Endothelial cell of umbilical vein (primary cell): Measurements from ENCODE around the gene ABCA1. TPM values are rescaled to one million over a fixed set of nuclear protein-coding genes. Genes with fewer than 3 reads are reported as not detected.
A peak's percentile ranks its signal among the peaks of the same experiment; 100 is the strongest.

Source experiments
- BruUV-seq: library from RNA; stranded (reverse); fragments of 400-500 nt; replicated peaks from 2 replicates; lab custom pipeline; 2021; lab: Mats Ljungman, UMichigan
- CTCF ChIA-PET: fragments of 300-600, 350-600 bp; sonication (Branson Sonifier 250); formaldehyde crosslinking; loops from one replicate; lab custom pipeline; 2021; ENCODE audit warnings: antibody characterized with exemption, inconsistent platforms; lab: Charles Lee
- POLR2A ChIA-PET: fragments of 300-600, 350-600 bp; sonication (Branson Sonifier 250); formaldehyde crosslinking; loops from one replicate; lab custom pipeline; 2021; ENCODE audit warnings: antibody characterized with exemption, inconsistent platforms; lab: Charles Lee
- DNase-seq: peaks from one replicate; pipeline ENCODE4 v3.0.0-alpha.2; 2011; ENCODE audit warnings: low read depth, low spot score
- FAIRE-seq: peaks from 2 replicates; lab custom pipeline; 2011; peaks lifted over from hg19 to GRCh38; lab: Jason Lieb, UNC
- H2AFZ ChIP-seq: 2 replicates; pipeline ENCODE4 v1.6.0; 2012; ENCODE audit warnings: low read depth, low read length, control low read depth, inconsistent platforms
- H3K27ac ChIP-seq: 2 replicates; pipeline ENCODE4 v1.5.1; 2011; ENCODE audit warnings: low read depth, mild to moderate bottlenecking, control low read depth, low read length, moderate library complexity; ENCODE audit not compliant: insufficient read depth
- H3K27me3 ChIP-seq, 2 experiments: 2 replicates each; pipeline versions ENCODE4 v1.6.0 to v1.6.1; 2011; ENCODE audit warnings: low read length in 2 of 2, mixed read lengths in 1 of 2; ENCODE audit not compliant: control insufficient read depth in 2 of 2, insufficient read depth in 2 of 2
- H3K36me3 ChIP-seq, 2 experiments: 2 replicates in 1 of 2; 3 replicates in 1 of 2; pipeline ENCODE4 v1.5.1; 2011; ENCODE audit warnings: low read length in 2 of 2, mild to moderate bottlenecking in 1 of 2, moderate library complexity in 1 of 2; ENCODE audit not compliant: control insufficient read depth in 2 of 2, insufficient read depth in 2 of 2; ENCODE audit errors: extremely low read depth in 1 of 2
- H3K4me1 ChIP-seq: 3 replicates; pipeline ENCODE4 v1.5.1; 2011; ENCODE audit warnings: mild to moderate bottlenecking, low read length; ENCODE audit not compliant: control insufficient read depth, insufficient read depth; ENCODE audit errors: extremely low read depth
- H3K4me2 ChIP-seq: 2 replicates; pipeline ENCODE4 v1.6.1; 2011; ENCODE audit warnings: low read length, control low read depth, mixed read lengths; ENCODE audit not compliant: insufficient read depth
- H3K4me3 ChIP-seq, 3 experiments: fragments of 200-600 bp in 1 of 3; sonication (generic), shearing (Covaris generic) in 1 of 3; replicated peaks in 1 of 3; 2 replicates each; pipeline ENCODE4 v1.5.1; 2011 to 2016; ENCODE audit warnings: control low read depth in 3 of 3, low read length in 3 of 3, mild to moderate bottlenecking in 2 of 3, inconsistent platforms in 1 of 3, low read depth in 1 of 3, moderate library complexity in 1 of 3; ENCODE audit not compliant: insufficient read depth in 1 of 3
- H3K79me2 ChIP-seq: 2 replicates; pipeline ENCODE4 v1.6.0; 2012; ENCODE audit warnings: low read length, inconsistent platforms; ENCODE audit not compliant: control insufficient read depth, insufficient read depth
- H3K9ac ChIP-seq: replicated peaks from 2 replicates; pipeline ENCODE3; 2011; ENCODE audit warnings: low read length, control low read depth; ENCODE audit not compliant: insufficient read depth; ENCODE audit errors: extremely low read depth
- H3K9me1 ChIP-seq: replicated peaks from 3 replicates; pipeline ENCODE4 v1.6.0; 2011; ENCODE audit warnings: mild to moderate bottlenecking, low read length; ENCODE audit not compliant: control insufficient read depth, insufficient read depth; ENCODE audit errors: extremely low read depth
- H3K9me3 ChIP-seq: replicated peaks from 2 replicates; pipeline ENCODE4 v1.5.1; 2012; ENCODE audit warnings: low read length, inconsistent platforms; ENCODE audit not compliant: control insufficient read depth, insufficient read depth
- H4K20me1 ChIP-seq: replicated peaks from 2 replicates; pipeline ENCODE3; 2011; ENCODE audit warnings: mild to moderate bottlenecking, low read length; ENCODE audit not compliant: control insufficient read depth, insufficient read depth; ENCODE audit errors: extremely low read depth
- EZH2 ChIP-seq: IDR thresholded peaks from 2 replicates; pipeline ENCODE4 v1.6.1; 2012; ENCODE audit warnings: borderline replicate concordance, low read depth, mild to moderate bottlenecking, moderate library complexity, low read length, inconsistent platforms; ENCODE audit not compliant: severe bottlenecking
- FOS ChIP-seq: IDR thresholded peaks from 2 replicates; pipeline ENCODE4 v1.6.1; 2011; ENCODE audit warnings: mild to moderate bottlenecking, low read length, moderate library complexity, borderline replicate concordance; ENCODE audit not compliant: insufficient read depth
- GATA2 ChIP-seq: IDR thresholded peaks from 2 replicates; pipeline ENCODE4 v1.7.0; 2011; ENCODE audit warnings: low read depth, mild to moderate bottlenecking, moderate library complexity, mixed read lengths, low read length; ENCODE audit not compliant: insufficient read length, insufficient read depth
- JUN ChIP-seq: IDR thresholded peaks from 2 replicates; pipeline ENCODE4 v1.6.1; 2011; ENCODE audit warnings: borderline replicate concordance, low read depth; ENCODE audit not compliant: insufficient read length, insufficient read depth
- MYC ChIP-seq: IDR thresholded peaks from one replicate; pipeline ENCODE4 v1.6.1; 2011; ENCODE audit warnings: mild to moderate bottlenecking, low read depth, low read length
- POLR2A ChIP-seq: IDR thresholded peaks from 2 replicates; pipeline ENCODE4 v1.6.1; 2012; ENCODE audit warnings: low read depth, mild to moderate bottlenecking, control low read depth, low read length
- POLR2AphosphoS5 ChIP-seq: IDR thresholded peaks from 2 replicates; pipeline ENCODE4 v1.6.1; 2012; ENCODE audit warnings: low read depth, mild to moderate bottlenecking, control low read depth, low read length, moderate library complexity; ENCODE audit not compliant: insufficient read depth
- dilution Hi-C: fragments of 300-500 bp; cut with MboI; formaldehyde crosslinking; loops from one replicate; pipeline ENCODE4 v1.15.0; 2019; ENCODE audit warnings: low sequenced_read_pairs; ENCODE audit not compliant: extremely low pct_ligation_motif_present
- intact Hi-C: fragments of 100-400 bp; cut with micrococcal nuclease; formaldehyde crosslinking; loops from one replicate; pipeline ENCODE4 v1.10.0; 2022
- polyA plus RNA-seq, 4 experiments: library from polyadenylated mRNA; depleted of rRNA in 3 of 4; stranded (reverse) in 3 of 4; unstranded in 1 of 4; fragments of >200 nt; gene quantifications; 2 replicates each; pipeline versions ENCODE4 v1.2.1 to v1.2.3, GENCODE V29; 2011 to 2012; ENCODE audit warnings: missing spikeins in 1 of 4
- total RNA-seq: library from RNA; stranded (reverse); gene quantifications from 2 replicates; pipeline ENCODE4 v1.2.3, GENCODE V29; 2021
- TF ChIP-seq, protein P1 (sequence below): IDR thresholded peaks from 2 replicates; pipeline ENCODE4 v1.6.1; 2011; ENCODE audit not compliant: insufficient read depth, insufficient read length
- TF ChIP-seq, protein P2 (sequence below), 2 donors: IDR thresholded peaks; 1 replicate in 1 of 2; 2 replicates in 1 of 2; pipeline ENCODE4 v1.5.1; 2011; ENCODE audit warnings: low read length in 2 of 2, mild to moderate bottlenecking in 2 of 2, moderate library complexity in 2 of 2, control low read depth in 1 of 2, inconsistent platforms in 1 of 2, low read depth in 1 of 2; ENCODE audit not compliant: insufficient read depth in 1 of 2; ENCODE audit errors: extremely low read depth in 1 of 2

Gene ABCA1
- total and polyA plus RNA-seq, 2 donors (not counting 3 experiments of a cell fraction or from before 2014, with no cell fraction given) = 2.4 to 9.8 TPM

DNA sequence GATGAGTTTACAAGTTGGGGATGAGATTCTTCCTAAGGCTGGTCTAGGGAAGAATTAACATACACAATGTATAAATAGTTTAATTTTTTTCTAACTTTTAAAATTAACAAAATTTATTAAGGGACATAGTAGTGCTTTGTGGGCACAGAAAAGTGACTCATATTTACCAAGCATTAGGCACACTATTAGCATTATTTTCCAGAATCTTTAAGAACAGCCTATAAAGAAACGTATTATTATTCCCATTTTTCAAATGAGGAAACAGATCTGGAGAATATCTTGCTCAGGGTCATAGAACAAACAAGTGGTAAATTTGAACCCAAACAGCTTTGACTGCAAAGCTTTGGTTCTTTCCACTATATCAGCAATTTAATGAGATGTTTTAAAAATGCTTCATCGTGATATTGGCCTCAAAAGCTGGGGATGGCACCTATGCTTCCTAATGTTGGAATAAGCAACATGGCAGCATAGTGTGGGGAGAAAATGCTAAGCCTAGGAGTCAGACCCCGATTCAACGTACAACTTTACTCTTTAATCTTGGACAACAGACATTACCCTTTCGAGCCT is 55.9 kb downstream of the ABCA1 start:
- Histone ChIP-seq H4K20me1 (no peaks in the 10 kb centered on the region), H3K27ac (peak overlapping the region; percentile 95), H3K9ac (no peak overlapping the region), H3K4me3 (no peak overlapping the region), H3K4me1 (peaks cover 38% of the 10 kb centered on the region), H3K9me3 (no peaks in the 10 kb centered on the region), H3K9me1 (no peaks in the 10 kb centered on the region), H3K4me2 (no peak overlapping the region), H2AFZ (peak overlapping the region; percentile 42), H3K79me2 (no peaks in the 10 kb centered on the region), H3K27me3 (no peaks in the 10 kb centered on the region), H3K36me3 (no peaks in the 10 kb centered on the region)
- BruUV-seq = no TSS peak
- ChIA-PET POLR2A (no interaction called here), CTCF (interaction anchor here (0.8 to 4.2 kb wide), 3 partner anchors 8 to 54 kb away, joined by 3 to 24 read pairs (median 9); no protein-coding TSS in a partner anchor)
- no peak for FAIRE-seq
- dilution Hi-C loops (no loop called here), intact Hi-C loops (loop anchor here (2.0 to 5.0 kb wide), 2 partner anchors 43 to 425 kb away; no protein-coding TSS in a partner anchor)
- no peak for DNase-seq
- TF ChIP-seq POLR2A = no peak
- TF ChIP-seq, protein P1, sequence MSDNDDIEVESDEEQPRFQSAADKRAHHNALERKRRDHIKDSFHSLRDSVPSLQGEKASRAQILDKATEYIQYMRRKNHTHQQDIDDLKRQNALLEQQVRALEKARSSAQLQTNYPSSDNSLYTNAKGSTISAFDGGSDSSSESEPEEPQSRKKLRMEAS = no peak
- TF ChIP-seq MYC = no peak
- TF ChIP-seq EZH2 = no peak
- TF ChIP-seq GATA2 = no peak
- no peak for TF ChIP-seq JUN
- no peak for TF ChIP-seq POLR2AphosphoS5
- TF ChIP-seq, protein P2, sequence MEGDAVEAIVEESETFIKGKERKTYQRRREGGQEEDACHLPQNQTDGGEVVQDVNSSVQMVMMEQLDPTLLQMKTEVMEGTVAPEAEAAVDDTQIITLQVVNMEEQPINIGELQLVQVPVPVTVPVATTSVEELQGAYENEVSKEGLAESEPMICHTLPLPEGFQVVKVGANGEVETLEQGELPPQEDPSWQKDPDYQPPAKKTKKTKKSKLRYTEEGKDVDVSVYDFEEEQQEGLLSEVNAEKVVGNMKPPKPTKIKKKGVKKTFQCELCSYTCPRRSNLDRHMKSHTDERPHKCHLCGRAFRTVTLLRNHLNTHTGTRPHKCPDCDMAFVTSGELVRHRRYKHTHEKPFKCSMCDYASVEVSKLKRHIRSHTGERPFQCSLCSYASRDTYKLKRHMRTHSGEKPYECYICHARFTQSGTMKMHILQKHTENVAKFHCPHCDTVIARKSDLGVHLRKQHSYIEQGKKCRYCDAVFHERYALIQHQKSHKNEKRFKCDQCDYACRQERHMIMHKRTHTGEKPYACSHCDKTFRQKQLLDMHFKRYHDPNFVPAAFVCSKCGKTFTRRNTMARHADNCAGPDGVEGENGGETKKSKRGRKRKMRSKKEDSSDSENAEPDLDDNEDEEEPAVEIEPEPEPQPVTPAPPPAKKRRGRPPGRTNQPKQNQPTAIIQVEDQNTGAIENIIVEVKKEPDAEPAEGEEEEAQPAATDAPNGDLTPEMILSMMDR (IDR thresholded peaks at IDR 0.05; ENCODE audit: extremely low read depth in 1 of 2, insufficient read depth in 1 of 2, low read depth in 1 of 2, low read length in 2 of 2) = no peak
- TF ChIP-seq FOS = no peak
